GM04504 (cell line): ENCODE data around the gene EMP1.

Source experiments
- DNase-seq: peaks from one replicate; pipeline ENCODE4 v3.0.0-alpha.2; 2012; ENCODE audit warnings: low read depth

The EMP1 gene, protein sequence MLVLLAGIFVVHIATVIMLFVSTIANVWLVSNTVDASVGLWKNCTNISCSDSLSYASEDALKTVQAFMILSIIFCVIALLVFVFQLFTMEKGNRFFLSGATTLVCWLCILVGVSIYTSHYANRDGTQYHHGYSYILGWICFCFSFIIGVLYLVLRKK

DNA sequence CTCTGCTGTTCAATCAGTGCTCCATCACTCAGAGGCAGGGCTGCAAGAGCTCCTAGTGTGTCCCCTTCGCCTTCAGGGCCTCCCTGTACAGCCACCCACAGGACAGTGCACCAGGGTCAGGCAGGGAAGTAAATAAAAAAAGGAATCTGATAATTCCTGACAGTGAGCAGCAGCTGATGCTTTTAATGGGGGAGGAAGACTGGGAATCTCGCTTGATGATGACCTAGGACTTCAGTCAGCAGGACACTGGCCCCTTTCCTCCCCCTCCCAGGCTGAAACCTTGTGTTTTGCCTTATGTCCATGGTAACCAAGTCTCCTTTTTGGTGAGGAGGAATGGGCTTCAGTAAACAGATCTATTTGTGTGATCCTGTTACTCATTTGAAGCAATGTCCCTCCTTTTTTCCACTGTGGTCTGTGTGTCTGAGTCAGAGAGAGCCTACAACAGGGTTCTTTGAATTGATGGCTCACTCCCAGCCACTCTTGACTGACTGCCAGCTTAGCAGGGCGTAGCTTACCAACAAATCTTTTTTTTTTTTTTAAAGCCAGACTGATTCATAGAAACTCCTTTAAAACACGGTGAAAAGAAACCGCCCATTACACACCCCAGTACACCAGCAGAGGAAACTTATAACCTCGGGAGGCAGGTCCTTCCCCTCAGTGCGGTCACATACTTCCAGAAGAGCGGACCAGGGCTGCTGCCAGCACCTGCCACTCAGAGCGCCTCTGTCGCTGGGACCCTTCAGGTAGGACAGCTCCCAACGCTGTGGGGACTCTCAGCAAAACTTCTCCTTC, at the start of gene EMP1:
Gene EMP1 (plus strand): TSS at position 597 of the 792 bp plus-strand sequence. CDS start 14,785 bp downstream, outside the sequence.
- peak; percentile 100 for DNase-seq

DNA sequence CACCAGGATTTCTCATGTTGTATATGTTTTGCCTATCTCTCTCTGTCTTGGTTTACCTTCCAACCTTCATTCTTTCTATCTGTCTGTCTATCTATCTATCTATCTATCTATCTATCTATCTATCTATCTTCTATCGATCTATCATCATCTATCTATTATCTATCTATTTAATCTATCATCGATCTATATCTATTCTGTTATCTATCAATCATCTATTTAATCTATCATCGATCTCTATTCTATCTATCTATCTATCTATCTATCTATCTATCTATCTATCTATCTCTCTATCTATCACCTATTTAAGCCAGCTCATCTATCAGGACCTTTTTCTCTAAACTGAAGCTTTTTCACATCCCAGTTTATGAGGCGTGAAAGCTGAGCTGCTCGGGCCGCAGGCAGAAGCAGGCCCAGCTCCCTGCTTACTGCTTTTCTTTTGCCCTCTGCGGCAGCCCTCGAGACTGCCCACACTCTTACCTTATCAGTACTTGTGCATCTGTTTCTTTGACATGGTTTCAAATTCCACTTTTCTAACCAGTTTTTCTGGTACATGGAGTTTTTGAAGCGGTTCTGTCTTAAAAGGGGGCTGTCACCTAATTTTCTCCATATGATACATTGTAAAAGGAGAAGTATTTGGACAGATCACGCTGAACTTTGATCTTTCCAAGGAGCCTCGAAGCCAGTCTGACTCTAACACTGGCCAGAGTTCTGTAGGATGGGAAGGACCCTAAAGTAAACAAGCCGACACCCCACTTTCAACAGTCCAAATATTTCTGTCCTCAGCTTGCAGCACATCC, 48.6 kb upstream of the EMP1 start:
- no peak for DNase-seq

DNA sequence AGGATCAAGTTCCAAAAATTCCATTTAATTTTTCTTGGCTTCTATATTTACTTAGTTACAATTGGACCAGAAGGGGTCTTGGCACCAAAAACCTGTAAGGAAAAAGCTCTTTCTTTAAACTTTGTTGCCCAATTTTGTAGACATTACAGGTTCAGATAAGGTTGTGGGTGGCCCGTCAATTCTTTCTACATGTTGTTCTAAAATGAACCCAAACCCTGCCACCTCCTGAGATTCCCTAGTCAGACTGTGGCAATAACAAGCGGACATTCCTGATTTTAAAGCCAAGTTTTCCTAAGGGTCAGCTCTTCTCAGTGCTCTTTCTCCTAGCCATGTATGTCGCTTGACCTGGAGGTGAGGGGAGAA, 48.1 kb upstream of the EMP1 start:
- DNase-seq: no peak

DNA sequence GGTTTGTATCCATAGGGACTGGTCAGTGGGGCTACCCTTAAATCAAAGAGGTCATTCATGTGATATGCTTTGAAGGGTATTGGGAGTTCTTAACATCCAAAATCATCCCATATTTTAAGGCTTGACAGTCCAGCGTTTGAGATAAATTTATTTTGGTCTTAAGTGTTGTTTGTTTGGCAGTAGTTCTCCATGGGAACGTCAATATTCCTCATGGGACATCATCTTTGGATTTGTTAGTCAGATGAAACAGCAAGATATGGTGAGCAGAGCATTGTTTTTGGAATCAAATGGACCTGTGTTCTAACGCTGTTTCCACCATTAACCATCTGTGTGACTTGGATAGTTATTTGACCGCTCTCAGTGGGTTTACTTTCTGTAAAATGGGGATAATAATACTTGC, 47.1 kb upstream of the EMP1 start:
- DNase-seq: no peak

DNA sequence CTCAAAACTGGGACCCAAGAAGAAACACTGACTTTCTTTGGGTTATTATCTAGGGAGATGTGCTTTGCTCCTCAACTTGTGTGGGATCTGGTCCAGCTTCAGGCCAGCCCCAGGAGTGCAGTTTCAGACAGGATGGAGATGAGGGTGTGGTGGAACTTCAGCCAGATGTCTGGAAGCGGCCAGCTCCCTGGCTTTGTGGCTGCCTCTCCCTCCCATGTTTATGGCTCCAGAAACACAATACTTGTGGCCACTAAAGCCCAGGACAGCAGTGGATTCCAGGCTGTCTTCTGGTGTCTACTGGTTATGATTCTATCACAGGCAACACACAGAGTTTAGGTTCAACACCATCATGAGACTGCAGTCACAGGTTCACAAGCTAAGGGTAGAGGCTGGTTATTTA, 44.2 kb upstream of the EMP1 start:
- no peak for DNase-seq

DNA sequence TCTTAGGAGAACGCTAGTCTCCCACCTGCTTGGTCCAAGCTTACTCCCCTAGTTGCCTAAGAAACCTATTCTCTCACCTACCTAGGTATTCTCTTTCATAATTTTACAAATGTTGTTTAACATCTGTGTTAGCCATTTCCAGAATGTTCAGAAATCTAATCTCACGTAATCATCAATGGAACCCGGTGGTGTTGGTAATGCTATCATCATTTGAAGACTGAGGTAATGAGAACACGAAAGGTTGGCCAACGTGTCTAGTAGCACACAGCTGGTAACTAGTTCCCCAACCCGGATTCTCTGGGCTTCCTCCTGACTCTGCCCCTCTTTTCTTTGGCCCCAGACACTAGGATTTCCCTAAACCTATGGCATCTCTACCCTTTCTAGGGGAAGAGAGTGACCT, 43.8 kb upstream of the EMP1 start:
- DNase-seq: no peak

DNA sequence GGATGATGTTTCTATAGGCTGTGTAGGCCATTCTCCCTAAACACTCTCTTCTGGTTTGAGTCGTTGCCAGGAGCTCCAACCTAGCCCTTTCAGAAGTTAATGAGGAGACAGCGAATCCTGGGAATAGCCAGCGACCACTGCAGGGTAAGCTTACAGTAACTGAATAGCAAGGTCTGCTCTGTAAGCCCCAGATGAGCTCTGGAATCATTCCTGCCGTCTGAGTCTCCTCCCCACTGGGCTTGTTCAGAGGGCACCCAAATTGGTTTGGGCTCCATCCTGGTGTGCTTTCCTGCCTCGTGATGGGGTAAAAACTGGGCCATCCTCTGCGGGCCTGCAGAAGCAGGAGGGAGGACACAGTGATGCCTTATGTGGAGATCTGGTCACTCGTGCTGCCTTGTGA, 43.3 kb upstream of the EMP1 start:
- no peak for DNase-seq

DNA sequence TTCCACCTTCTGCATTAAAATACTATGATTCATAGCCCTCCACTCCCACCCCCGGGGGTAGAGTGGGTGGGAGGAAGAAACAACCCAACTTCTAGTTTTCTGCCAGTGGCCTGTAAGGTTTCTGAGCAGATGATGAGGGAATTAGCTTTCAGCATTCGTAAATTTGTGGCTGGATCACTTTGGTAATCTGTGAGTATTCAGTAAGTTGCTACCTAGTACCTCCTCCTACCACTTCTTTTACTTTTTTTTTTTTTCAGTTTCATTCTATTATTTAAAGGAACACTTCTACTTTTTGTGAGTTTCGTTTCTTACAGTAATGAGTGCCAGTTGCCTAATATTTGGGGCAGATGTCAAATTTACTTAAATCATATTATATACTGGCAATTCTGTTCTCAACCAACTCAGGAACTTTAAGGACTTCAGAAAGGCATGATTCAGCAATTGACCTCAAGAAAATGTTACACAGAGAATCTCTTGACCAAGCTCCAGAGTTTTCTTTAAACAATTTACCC, 42.4 kb upstream of the EMP1 start:
- no peak for DNase-seq

DNA sequence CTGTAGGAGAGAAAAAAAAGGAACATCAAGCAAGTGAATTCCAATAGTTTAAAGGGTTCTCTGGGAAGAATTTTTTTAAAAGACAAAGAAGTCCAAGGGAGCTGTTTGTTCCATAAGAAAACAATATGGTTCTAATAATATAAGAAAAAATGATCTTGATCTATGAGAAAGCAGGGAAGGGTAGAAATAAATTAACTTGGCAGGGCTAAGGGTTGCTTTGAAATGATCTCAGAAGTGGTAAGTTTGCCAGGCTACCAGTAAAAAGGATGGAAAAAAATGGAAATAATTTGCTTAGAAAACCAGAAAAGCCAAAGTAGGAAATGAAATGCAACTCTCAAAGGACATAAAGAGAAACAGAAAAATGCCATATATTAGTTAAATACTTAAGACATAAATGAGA, 41.7 kb upstream of the EMP1 start:
- DNase-seq: no peak

DNA sequence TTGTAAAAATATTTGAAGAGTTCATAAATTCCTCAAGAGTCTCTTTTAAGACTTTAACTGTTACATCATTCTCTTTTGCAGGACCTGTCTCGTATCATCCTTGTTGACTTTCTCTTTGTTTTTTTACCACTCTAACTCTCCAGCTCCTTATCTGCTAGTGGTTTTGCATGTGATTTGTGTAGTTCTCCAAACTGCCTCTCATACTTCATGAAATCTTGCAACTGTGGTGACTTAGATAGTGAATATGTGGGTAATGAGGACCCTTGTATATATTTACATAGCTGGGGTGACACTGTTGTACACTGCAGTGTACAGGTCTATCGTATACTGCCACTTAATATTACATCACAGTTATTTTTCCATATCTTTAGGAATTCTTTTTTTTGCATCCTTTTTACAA, 40.2 kb upstream of the EMP1 start:
- no peak for DNase-seq

DNA sequence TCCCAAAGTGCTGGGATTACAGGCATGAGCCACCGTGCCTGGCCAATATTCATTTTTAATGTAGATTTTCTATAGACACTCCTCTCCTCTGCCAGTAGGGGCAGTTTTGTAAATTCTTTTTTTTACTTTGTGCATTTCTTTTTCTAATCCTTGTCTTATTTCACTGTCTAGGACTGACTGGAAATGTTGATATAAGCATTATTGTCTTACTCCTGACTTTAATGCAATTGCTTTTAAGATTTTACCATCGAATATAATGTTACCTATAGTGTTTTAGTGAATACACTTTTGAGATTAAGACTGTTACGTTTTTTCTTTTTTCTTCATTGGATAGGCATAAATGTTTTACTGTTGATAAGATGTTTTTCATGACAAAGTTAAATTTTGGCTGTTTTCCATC, 35.4 kb upstream of the EMP1 start:
- no peak for DNase-seq

DNA sequence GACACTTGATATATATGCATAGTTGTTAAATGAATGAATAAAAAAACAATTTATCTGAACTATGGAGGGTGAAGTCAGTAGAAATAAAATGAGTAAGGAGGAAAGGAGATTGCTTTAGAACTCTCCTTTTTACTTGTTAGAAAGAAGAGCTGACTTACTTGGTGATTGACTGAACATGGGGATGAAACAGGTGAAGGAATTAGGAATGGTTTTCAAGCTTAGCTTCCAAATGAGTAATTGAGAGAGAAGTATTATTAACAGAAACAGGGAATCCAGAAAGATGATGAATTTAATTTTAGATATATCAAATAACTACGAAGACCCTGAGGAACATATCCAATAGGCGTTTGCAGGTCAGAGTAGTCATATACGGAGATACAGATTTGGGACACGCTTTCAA, 33.6 kb upstream of the EMP1 start:
- no peak for DNase-seq

DNA sequence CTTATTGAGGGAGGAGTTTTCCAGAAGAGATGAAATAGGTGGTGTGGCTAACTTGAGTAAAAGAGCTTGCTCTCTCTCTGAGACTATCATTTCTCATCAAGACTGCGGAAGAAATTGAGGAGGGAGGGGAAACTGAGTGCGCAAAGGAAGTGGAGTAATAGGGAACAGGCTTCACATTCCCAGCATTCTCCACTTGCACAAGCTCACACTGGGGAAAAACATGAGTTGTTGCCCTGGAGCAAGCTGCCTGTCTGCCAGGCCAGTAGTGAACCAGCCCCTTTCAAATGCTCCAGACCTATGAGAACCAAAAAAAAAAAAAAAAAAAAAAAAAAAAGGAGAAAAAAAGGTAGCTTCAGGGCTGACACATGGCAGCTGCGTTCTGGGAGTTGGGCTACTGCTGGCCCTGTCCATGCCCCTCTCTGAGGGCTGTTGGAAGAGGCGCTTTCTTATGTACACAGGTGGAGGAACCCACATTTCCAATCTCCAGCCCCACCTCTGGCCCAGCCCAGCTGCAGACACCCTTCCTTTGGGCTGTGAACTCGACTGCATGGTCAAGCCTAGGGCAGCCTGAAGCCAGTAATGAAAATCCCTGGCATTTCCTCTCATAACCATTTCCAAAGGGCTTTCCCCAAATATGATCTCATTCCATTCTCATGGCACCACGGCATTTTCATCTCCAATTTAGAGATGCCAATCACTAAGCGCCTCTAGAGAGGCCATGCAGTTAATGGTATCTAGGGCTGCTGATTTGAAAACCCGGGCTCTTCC, 32.5 kb upstream of the EMP1 start:
- DNase-seq: no peak

DNA sequence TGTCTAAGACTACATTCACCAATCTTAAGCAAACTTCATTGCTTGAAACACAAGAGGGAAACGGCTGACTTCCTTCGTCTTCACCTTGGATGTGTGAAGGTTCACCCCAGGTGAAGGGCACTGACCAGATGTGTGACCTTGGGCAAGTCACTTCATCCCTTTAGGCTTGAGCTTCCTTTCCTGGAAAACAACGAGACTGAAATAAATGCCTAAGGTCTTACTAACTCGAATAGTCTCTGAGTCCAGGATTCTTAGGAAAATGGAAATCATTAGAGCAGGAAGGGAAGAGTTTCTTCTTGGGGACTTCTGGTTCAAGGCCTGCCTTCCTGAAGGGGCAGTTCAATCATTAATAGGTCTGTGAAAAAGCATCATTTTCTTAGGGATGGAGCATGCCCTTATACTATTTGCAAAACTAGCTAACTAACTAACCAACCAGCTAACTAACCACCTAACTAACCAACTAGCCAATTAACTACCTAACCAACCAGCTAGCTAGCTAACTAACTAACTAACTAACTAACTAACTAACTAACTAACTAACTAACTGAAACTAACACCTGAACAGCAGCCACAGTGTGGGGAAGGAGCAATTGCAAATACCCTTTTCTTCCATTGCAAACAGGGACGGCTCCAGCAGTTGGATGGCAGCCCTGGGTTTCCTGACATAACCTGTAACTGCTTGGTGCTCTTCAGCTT, 31.5 kb upstream of the EMP1 start:
- DNase-seq: no peak

DNA sequence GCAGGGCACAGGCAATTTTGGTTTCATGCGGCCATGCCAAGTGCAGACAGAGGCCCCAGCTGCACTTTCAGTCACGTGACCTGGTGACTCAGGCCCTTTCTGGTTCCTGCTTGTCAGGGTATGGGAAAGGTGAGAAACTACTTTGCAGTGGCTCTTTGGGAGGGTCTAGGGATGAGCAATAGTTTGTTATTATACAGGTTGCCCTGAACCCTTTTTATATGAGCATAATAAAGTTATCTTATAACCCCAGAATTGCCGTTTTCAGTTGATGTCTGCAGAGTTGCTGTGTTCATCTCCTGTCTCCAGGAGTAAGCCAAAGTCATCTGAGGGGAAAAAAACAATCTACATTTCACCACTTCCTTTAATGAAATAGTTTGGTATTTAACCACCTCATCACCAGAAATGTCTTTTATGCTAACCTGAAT, 30.9 kb upstream of the EMP1 start:
- no peak for DNase-seq

DNA sequence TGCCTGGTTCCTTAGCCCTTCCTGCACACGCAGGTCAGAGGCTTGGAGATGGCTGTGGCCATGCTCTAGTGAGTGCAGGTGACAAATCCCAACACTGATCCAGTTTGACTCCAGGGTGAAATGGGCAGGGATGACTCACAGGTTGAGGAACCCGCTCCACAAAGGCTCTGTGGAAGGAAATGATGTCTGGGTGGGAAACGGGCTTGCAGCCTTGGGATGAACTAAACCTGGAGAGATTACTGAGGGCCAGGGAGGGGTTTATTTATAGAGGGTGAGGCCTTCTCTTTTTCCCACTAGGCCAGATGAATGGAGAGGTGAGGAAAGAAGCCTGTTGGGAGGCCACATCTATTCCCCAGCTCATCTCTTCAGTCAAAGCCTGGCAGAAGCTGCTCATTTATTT, 29.3 kb upstream of the EMP1 start:
- no peak for DNase-seq

DNA sequence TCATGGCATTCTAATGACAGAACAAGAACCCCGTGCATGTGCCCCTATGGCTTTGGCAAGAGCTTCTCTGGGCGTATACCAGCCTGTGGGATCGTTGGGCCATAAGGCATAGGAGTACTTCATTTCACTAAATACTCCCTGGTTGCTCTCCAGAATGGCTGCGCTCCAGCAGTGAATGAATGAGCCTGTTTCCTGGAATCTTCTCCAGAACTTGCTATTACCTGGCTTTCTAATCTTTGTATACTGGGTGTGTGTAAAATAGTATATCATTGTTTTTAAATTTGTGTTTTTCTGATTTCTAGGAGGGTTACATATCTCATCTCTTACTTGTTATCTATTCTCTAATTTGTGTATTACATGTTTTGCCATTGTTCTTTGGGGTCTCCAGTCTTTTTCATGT, 28.6 kb upstream of the EMP1 start:
- DNase-seq: no peak

DNA sequence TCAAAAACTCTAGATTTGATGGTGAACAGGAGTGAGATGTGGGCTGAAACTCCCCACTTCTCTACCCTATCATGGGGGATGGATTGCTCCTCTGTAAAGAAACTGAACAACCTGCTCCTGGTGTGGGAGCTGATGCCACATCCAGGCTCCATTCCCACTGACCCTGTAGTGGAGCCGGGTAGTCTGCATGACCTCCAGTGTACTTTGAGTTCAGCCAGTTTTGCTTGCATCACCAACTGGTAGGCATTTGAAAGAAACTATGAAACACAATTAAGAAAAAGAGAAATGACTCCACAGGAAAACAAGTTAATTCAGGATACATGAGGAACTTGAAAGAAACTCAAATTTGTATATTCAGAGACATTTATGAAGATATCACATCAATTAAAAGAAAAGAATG, 27.3 kb upstream of the EMP1 start:
- no peak for DNase-seq

DNA sequence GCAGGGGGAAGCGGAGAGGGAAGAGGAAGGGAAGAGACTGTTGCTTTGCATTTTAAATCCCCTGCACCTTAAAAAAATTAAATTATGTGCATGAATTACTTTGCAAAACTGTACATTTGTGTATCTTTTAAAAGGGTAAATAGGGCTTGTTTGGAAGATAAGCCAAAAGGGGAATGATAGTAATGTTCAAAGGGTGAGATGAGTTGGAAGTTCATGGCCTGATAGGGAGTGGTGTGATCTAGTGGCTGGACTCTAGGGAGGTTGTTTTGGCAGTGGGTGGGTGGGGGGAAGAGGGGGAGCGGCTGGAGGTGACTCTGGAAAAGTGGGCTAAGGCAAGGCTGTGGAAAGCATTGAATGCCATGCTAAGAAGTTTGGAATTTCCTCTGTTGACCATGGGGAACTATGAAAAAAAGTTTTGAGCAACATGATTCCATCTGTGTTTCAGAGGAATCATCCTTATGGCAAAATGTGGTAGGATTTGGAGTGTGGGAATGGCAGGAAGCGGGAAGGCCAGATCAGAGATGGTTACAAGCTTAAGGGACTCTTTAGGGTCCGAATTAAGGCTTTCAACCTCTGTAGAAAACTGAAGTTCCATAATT, 25.5 kb upstream of the EMP1 start:
- no peak for DNase-seq

DNA sequence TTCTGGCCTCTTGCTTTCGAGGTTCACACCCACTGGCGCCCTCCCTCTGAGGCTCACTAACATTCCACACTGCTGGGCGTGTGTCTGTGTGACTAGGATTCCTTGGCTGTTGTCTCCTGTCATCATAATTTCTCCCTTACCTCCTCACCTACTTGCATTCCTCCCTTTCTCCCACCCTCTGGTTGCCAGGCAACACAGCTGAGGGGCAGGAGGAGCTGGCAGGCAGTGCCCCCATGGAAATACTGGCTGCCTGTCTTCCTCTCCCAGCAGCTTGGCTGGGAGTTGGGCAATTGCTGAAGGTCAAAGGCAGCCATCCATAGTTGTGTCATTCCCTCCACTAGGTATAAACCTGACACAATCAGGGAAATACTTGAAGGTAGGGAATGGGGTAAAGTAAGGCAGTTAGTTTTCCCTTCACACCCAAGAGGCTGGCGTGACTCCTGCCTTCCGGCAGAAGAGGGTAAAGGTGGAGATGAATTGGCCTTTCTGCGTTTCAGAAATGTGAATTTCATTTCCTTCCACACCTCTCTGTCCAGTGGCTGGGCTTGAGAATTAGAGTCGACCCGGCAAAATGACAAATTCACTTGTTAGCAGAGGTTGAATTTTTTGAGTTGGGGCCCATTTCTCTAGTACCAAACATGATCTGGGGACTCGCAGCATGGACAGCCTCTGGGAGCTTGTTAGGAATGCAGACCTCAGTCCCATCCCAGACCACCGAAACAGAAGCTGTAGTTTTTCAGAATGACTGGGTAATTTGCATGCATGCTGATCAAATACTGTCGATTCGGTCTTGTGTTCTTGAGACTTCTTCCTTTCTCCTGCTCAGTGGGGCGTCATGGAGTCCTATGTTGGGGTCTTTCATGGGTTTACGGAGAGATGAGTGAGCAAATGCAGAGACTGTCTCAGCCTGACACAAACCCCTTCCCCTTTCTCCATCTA, 24.3 kb upstream of the EMP1 start:
- DNase-seq: no peak
